Keratinocyte (primary cell): ENCODE measurements around the gene IRX4. TPM values are rescaled to one million over a fixed set of nuclear protein-coding genes. Genes with fewer than 3 reads are reported as not detected.

Source experiments
- DNase-seq: peaks from one replicate; pipeline ENCODE4 v3.0.0-alpha.2; 2011; ENCODE audit warnings: low read depth, missing footprints, low spot score
- FAIRE-seq: peaks from 2 replicates; lab custom pipeline; 2011; peaks lifted over from hg19 to GRCh38; lab: Jason Lieb, UNC
- H2AFZ ChIP-seq: 2 replicates; pipeline ENCODE4 v1.6.0; 2012; ENCODE audit warnings: low read length, control low read depth, inconsistent platforms; ENCODE audit not compliant: control insufficient read depth
- H3K27ac ChIP-seq: 2 replicates; pipeline ENCODE4 v1.5.1; 2011; ENCODE audit warnings: low read length; ENCODE audit not compliant: control insufficient read depth, insufficient read depth
- H3K27me3 ChIP-seq: 3 replicates; pipeline ENCODE4 v1.6.0; 2011; ENCODE audit warnings: low read length; ENCODE audit not compliant: control insufficient read depth, insufficient read depth; ENCODE audit errors: extremely low read depth
- H3K36me3 ChIP-seq, 2 experiments: 2 replicates in 1 of 2; 3 replicates in 1 of 2; pipeline ENCODE4 v1.5.1; 2011; ENCODE audit warnings: low read length in 2 of 2, mild to moderate bottlenecking in 1 of 2; ENCODE audit not compliant: control insufficient read depth in 2 of 2, insufficient read depth in 2 of 2; ENCODE audit errors: extremely low read depth in 1 of 2
- H3K4me1 ChIP-seq: 3 replicates; pipeline ENCODE4 v1.5.1; 2011; ENCODE audit warnings: low read length; ENCODE audit not compliant: control insufficient read depth, insufficient read depth; ENCODE audit errors: extremely low read depth
- H3K4me2 ChIP-seq: 3 replicates; pipeline ENCODE4 v1.6.0; 2011; ENCODE audit warnings: low read depth, low read length; ENCODE audit not compliant: control insufficient read depth, insufficient read depth; ENCODE audit errors: extremely low read depth
- H3K4me3 ChIP-seq, 3 experiments: fragments of 200-600 bp in 1 of 3; sonication (generic) in 1 of 3; 2 replicates in 2 of 3; 3 replicates in 1 of 3; pipeline ENCODE4 v1.5.1; 2011 to 2016; ENCODE audit warnings: low read length in 3 of 3, mild to moderate bottlenecking in 3 of 3, control low read depth in 2 of 3, inconsistent platforms in 1 of 3, low read depth in 1 of 3, mixed read lengths in 1 of 3, mixed run types in 1 of 3, moderate library complexity in 1 of 3; ENCODE audit not compliant: control insufficient read depth in 2 of 3, insufficient read depth in 2 of 3; ENCODE audit errors: extremely low read depth in 1 of 3
- H3K79me2 ChIP-seq: 2 replicates; pipeline ENCODE4 v1.6.0; 2012; ENCODE audit warnings: low read length; ENCODE audit not compliant: control insufficient read depth, insufficient read depth
- H3K9ac ChIP-seq: 3 replicates; pipeline ENCODE4 v1.6.0; 2011; ENCODE audit warnings: low read length; ENCODE audit not compliant: control insufficient read depth, insufficient read depth; ENCODE audit errors: extremely low read depth
- H3K9me1 ChIP-seq: 3 replicates; pipeline ENCODE4 v1.6.0; 2011; ENCODE audit warnings: low read length; ENCODE audit not compliant: control insufficient read depth, insufficient read depth; ENCODE audit errors: extremely low read depth
- H3K9me3 ChIP-seq: 2 replicates; pipeline ENCODE4 v1.5.1; 2012; ENCODE audit warnings: low read depth, low read length; ENCODE audit not compliant: control insufficient read depth
- H4K20me1 ChIP-seq: 3 replicates; pipeline ENCODE4 v1.6.0; 2011; ENCODE audit warnings: low read length; ENCODE audit not compliant: control insufficient read depth, insufficient read depth; ENCODE audit errors: extremely low read depth
- EZH2 ChIP-seq: IDR thresholded peaks from one replicate; pipeline ENCODE4 v1.6.1; 2012; ENCODE audit warnings: inconsistent platforms, mild to moderate bottlenecking, low read length, moderate library complexity
- dilution Hi-C: fragments of 300-500 bp; cut with MboI; formaldehyde crosslinking; loops from one replicate; pipeline ENCODE4 v1.7.0; 2020; ENCODE audit warnings: low sequenced_read_pairs; ENCODE audit not compliant: extremely low pct_ligation_motif_present
- polyA plus RNA-seq, 5 experiments: library from polyadenylated mRNA; depleted of rRNA in 3 of 5; stranded (reverse) in 3 of 5; stranded (forward) in 1 of 5; unstranded in 1 of 5; fragments of >200 nt; gene quantifications; 1 replicate in 1 of 5; 2 replicates in 3 of 5; 3 replicates in 1 of 5; pipeline versions ENCODE4 v1.2.1 to v1.2.3, GENCODE V29; 2011 to 2012; ENCODE audit warnings: missing spikeins in 2 of 5, low read depth in 1 of 5, low replicate concordance in 1 of 5
- TF ChIP-seq, protein P1 (sequence below), 3 experiments: IDR thresholded peaks in 1 of 3; conservative IDR thresholded peaks in 1 of 3; optimal IDR thresholded peaks in 1 of 3; 2 replicates in 2 of 3; 3 replicates in 1 of 3; pipeline versions ENCODE3 to v1.5.1; 2011; ENCODE audit warnings: low read length in 3 of 3, mild to moderate bottlenecking in 3 of 3, moderate library complexity in 2 of 3, control low read depth in 1 of 3, inconsistent platforms in 1 of 3; ENCODE audit not compliant: insufficient read depth in 2 of 3; ENCODE audit errors: extremely low read depth in 1 of 3

Gene IRX4
- polyA plus RNA-seq, 1 donor (not counting 4 experiments of a cell fraction or from before 2014, with no cell fraction given) = 18.2 TPM

DNA sequence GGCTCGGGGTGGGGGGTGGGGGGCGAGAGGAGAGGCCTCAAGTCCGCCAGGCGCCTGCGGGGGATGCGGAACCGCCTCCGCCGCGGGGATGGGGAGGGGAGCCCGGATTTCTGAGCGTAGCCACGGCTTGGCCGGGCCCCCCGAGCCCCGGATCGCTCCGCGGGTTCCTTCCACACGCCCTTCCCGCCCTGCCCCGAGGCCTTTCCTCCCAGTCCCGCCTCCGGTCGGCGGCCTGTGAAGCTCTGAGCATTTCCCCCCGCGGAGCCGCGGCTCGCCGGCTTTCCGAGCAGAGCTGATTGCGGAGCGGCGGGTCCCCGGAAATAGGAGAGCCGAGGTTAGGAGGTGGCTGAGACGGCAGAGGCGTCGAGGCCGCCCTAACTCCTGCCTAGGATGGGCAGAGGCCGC is 6.1 kb downstream of the IRX4 start:
- TF ChIP-seq, protein P1, sequence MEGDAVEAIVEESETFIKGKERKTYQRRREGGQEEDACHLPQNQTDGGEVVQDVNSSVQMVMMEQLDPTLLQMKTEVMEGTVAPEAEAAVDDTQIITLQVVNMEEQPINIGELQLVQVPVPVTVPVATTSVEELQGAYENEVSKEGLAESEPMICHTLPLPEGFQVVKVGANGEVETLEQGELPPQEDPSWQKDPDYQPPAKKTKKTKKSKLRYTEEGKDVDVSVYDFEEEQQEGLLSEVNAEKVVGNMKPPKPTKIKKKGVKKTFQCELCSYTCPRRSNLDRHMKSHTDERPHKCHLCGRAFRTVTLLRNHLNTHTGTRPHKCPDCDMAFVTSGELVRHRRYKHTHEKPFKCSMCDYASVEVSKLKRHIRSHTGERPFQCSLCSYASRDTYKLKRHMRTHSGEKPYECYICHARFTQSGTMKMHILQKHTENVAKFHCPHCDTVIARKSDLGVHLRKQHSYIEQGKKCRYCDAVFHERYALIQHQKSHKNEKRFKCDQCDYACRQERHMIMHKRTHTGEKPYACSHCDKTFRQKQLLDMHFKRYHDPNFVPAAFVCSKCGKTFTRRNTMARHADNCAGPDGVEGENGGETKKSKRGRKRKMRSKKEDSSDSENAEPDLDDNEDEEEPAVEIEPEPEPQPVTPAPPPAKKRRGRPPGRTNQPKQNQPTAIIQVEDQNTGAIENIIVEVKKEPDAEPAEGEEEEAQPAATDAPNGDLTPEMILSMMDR (optimal IDR thresholded peaks at IDR 0.05 in 1 of 3, IDR thresholded peaks at IDR 0.05 in 1 of 3, conservative IDR thresholded peaks at IDR 0.05 in 1 of 3; ENCODE audit: extremely low read depth in 1 of 3, insufficient read depth in 2 of 3, low read length in 3 of 3) = no peak
- TF ChIP-seq EZH2 = no peak
- FAIRE-seq (no peak), DNase-seq (no peak)
- H3K27ac ChIP-seq = no peak overlapping the region
- no peaks in the 10 kb centered on the region for H3K9me1 ChIP-seq
- peaks cover 7% of the 10 kb centered on the region for H3K79me2 ChIP-seq
- no peak overlapping the region for H2AFZ ChIP-seq
- H3K9ac ChIP-seq = no peak overlapping the region
- H3K36me3 ChIP-seq = peaks cover 14 to 23% of the 10 kb centered on the region in 2 experiments
- peaks cover 4% of the 10 kb centered on the region for H3K4me1 ChIP-seq
- no peak overlapping the region for H3K4me3 ChIP-seq
- no peaks in the 10 kb centered on the region for H3K9me3 ChIP-seq
- no peak overlapping the region for H3K4me2 ChIP-seq
- H3K27me3 ChIP-seq = no peaks in the 10 kb centered on the region
- H4K20me1 ChIP-seq = no peaks in the 10 kb centered on the region
- dilution Hi-C loops = no loop called here

DNA sequence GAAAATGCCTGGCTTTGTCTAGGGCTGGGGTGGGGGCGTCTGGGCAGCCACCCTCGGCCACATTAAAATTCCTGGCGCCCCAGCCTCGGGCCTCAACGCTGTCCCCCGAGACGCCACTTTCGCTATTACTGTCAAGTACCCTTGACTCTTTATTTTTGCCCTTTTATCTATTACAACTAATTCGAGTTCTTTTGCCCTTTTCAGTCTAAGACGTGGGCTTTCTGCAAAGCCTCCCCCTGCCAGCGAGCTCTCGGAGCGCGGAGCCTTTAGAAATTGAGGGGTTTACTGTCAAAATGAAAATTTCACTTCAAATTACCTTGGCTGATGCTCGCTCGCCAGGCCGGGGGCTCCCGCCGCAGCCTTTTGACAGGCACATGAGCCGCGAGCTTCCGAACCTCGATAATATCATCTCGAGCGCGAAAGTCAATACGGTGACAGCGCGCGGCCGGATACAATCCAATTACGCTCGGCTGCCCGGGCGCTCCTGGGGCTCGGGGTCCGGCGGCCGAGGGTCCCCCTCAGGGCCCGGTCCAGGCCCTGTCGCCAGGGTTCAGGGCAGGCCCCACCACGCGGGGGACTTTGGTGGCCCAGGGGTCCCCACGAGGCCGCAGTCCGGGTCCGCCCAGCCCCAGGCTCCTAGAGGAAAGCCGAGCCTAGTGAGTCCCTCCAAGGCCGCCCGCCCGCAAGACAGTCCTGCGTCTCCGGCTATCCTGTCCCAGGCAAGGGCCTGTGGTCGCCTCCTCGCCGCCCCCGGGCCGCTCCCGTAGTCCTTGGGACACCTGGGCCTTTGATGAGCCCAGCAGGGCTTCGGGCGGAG is 6.7 kb downstream of the IRX4 start:
- FAIRE-seq (no peak), DNase-seq (no peak)
- Histone ChIP-seq H3K4me3 (no peak overlapping the region), H3K9me1 (no peaks in the 10 kb centered on the region), H3K4me2 (no peak overlapping the region), H3K27ac (no peak overlapping the region), H3K27me3 (no peaks in the 10 kb centered on the region), H3K36me3 (peaks cover 13 to 23% of the 10 kb centered on the region in 2 experiments), H4K20me1 (no peaks in the 10 kb centered on the region), H3K4me1 (no peaks in the 10 kb centered on the region), H3K9ac (no peak overlapping the region), H3K9me3 (no peaks in the 10 kb centered on the region), H2AFZ (no peak overlapping the region), H3K79me2 (peaks cover 4% of the 10 kb centered on the region)
- TF ChIP-seq, protein P1 (optimal IDR thresholded peaks at IDR 0.05 in 1 of 3, IDR thresholded peaks at IDR 0.05 in 1 of 3, conservative IDR thresholded peaks at IDR 0.05 in 1 of 3; ENCODE audit: extremely low read depth in 1 of 3, insufficient read depth in 2 of 3, low read length in 3 of 3) = no peak
- no peak for TF ChIP-seq EZH2
- dilution Hi-C loops = no loop called here
